H1 (cell line): ENCODE data around the gene OXLD1. TPM values are rescaled to one million over a fixed set of nuclear protein-coding genes. Genes with fewer than 3 reads are reported as not detected.

ENCODE experiments used
- ATF3 ChIP-seq: IDR thresholded peaks from 2 replicates; pipeline ENCODE4 v1.6.1; 2011; ENCODE audit warnings: low read depth, mild to moderate bottlenecking, low read length; ENCODE audit not compliant: insufficient read depth
- BRCA1 ChIP-seq: IDR thresholded peaks from 2 replicates; pipeline ENCODE4 v1.6.1; 2012; ENCODE audit warnings: low read depth, low read length, improper control_type of control experiment
- CBX8 ChIP-seq: fragments of 300-800, 300-1000 bp; sonication (generic); IDR thresholded peaks from 2 replicates; pipeline ENCODE4 v1.7.1; 2016; ENCODE audit warnings: low read depth, low read length, borderline replicate concordance
- CHD1 ChIP-seq: IDR thresholded peaks from 2 replicates; pipeline ENCODE4 v1.6.1; 2012; ENCODE audit warnings: low read depth, low read length, improper control_type of control experiment
- CREB1 ChIP-seq: IDR thresholded peaks from 2 replicates; pipeline ENCODE4 v1.6.1; 2012; ENCODE audit warnings: inconsistent platforms
- CTCF ChIP-seq, 3 experiments: IDR thresholded peaks; 1 replicate in 2 of 3; 2 replicates in 1 of 3; pipeline versions ENCODE4 v1.5.1 to v1.6.1; 2011; ENCODE audit warnings: low read length in 3 of 3, mild to moderate bottlenecking in 3 of 3, inconsistent platforms in 2 of 3, low read depth in 1 of 3, moderate library complexity in 1 of 3; ENCODE audit not compliant: insufficient read depth in 1 of 3; ENCODE audit errors: control extremely low read depth in 1 of 3
- GABPA ChIP-seq: IDR thresholded peaks from 2 replicates; pipeline ENCODE4 v1.6.1; 2011; ENCODE audit warnings: mild to moderate bottlenecking, low read length, moderate library complexity, borderline replicate concordance; ENCODE audit not compliant: insufficient read depth
- GTF2F1 ChIP-seq: IDR thresholded peaks from 2 replicates; pipeline ENCODE4 v1.6.1; 2012; ENCODE audit warnings: low read depth, low read length, improper control_type of control experiment, borderline replicate concordance
- JUN ChIP-seq: IDR thresholded peaks from 2 replicates; pipeline ENCODE4 v1.6.1; 2011; ENCODE audit warnings: low read depth, mild to moderate bottlenecking, improper control_type of control experiment, low read length
- KDM4A ChIP-seq: IDR thresholded peaks from one replicate; pipeline ENCODE4 v1.7.1; 2012; ENCODE audit warnings: low read depth, mild to moderate bottlenecking, moderate library complexity, low read length, inconsistent platforms; ENCODE audit not compliant: severe bottlenecking
- KDM5A ChIP-seq: fragments of 200-600 bp; IDR thresholded peaks from 2 replicates; pipeline ENCODE4 v1.7.1; 2012; ENCODE audit warnings: mild to moderate bottlenecking, low read length, inconsistent platforms, mixed read lengths
- MAX ChIP-seq: IDR thresholded peaks from 2 replicates; pipeline ENCODE4 v1.6.1; 2012; ENCODE audit warnings: inconsistent platforms
- PHF8 ChIP-seq: fragments of 200-600 bp; sonication (generic); conservative IDR thresholded peaks from 2 replicates; pipeline ENCODE4 v1.7.1; 2012; ENCODE audit warnings: low read depth, mild to moderate bottlenecking, inconsistent platforms, low read length, moderate library complexity
- POLR2A ChIP-seq, 2 experiments: IDR thresholded peaks; 1 replicate in 1 of 2; 2 replicates in 1 of 2; pipeline ENCODE4 v1.6.1; 2011; ENCODE audit warnings: low read depth in 2 of 2, low read length in 2 of 2, mild to moderate bottlenecking in 2 of 2; ENCODE audit errors: control extremely low read depth in 1 of 2
- SIN3A ChIP-seq, 2 experiments: IDR thresholded peaks in 1 of 2; conservative IDR thresholded peaks in 1 of 2; 2 replicates each; pipeline ENCODE4 v1.6.1; 2011 to 2012; ENCODE audit warnings: low read length in 2 of 2, improper control_type of control experiment in 1 of 2, low read depth in 1 of 2, mild to moderate bottlenecking in 1 of 2
- TAF7 ChIP-seq: optimal IDR thresholded peaks from 2 replicates; pipeline ENCODE3; 2011; ENCODE audit warnings: low read depth, mild to moderate bottlenecking, inconsistent platforms, low read length, moderate library complexity, borderline replicate concordance
- TBP ChIP-seq: IDR thresholded peaks from 2 replicates; pipeline ENCODE4 v1.6.1; 2011; ENCODE audit warnings: low read depth, low read length, improper control_type of control experiment
- USF2 ChIP-seq: IDR thresholded peaks from 2 replicates; pipeline ENCODE4 v1.6.1; 2011; ENCODE audit warnings: low read length, improper control_type of control experiment
- YY1 ChIP-seq: IDR thresholded peaks from 2 replicates; pipeline ENCODE4 v1.6.1; 2011; ENCODE audit warnings: low read depth, mild to moderate bottlenecking, low read length
- polyA plus RNA-seq, 7 experiments: library from polyadenylated mRNA; depleted of rRNA in 3 of 7; stranded (reverse) in 5 of 7; unstranded in 2 of 7; fragments of >200 nt in 5 of 7; fragments of 200-250 nt in 2 of 7; gene quantifications; 1 replicate in 5 of 7; 2 replicates in 1 of 7; 4 replicates in 1 of 7; pipeline versions ENCODE4 v1.2.1 to v1.2.3, GENCODE V29; 2011 to 2013; ENCODE audit warnings: missing spikeins in 2 of 7, mixed read lengths in 2 of 7
- total RNA-seq: library from RNA; stranded (reverse); fragmentation: NEBNext Ultra II Directional; extraction: Animal tissue kit (Norgen Biotek cat#: 25700); gene quantifications from 2 replicates; pipeline ENCODE4 v1.2.1, GENCODE V29; 2021

Gene OXLD1
- total and polyA plus RNA-seq, 2 of the 8 experiments (the other 6 are each of a cell fraction or from before 2014, with no cell fraction given) = 41.5 to 61.9 TPM

GRCh38 chr17:81702934-81703746 is 36.7 kb upstream of the OXLD1 start, which contains the start of gene MRPL12 (continued):
- TF ChIP-seq USF2 = no peak
- TF ChIP-seq JUN = no peak
- no peak for TF ChIP-seq YY1
- TF ChIP-seq KDM4A = peak; percentile 81
- peak; percentile 83 to 99 for TF ChIP-seq POLR2A (IDR thresholded peaks at IDR 0.05; ENCODE audit: control extremely low read depth in 1 of 2, low read depth in 2 of 2, low read length in 2 of 2)
- TF ChIP-seq BRCA1 = peak; percentile 69; the same call in 1 of the 2 replicates
- TF ChIP-seq CHD1 = no peak
- peak; percentile 42 to 86; a peak in 3 of 4 replicates for TF ChIP-seq SIN3A (conservative IDR thresholded peaks at IDR 0.05 in 1 of 2, IDR thresholded peaks at IDR 0.05 in 1 of 2; ENCODE audit: low read depth in 1 of 2, low read length in 2 of 2)
- TF ChIP-seq CREB1 = peak; percentile 90
- peak; percentile 69; the same call in 1 of the 2 replicates for TF ChIP-seq GTF2F1
- peak; percentile 67 for TF ChIP-seq TAF7
- TF ChIP-seq KDM5A = peak; percentile 53; the same call in 1 of the 2 replicates
- TF ChIP-seq MAX = peak; percentile 95
- TF ChIP-seq CTCF (IDR thresholded peaks at IDR 0.05; ENCODE audit: control extremely low read depth in 1 of 3, insufficient read depth in 1 of 3, low read depth in 1 of 3, low read length in 3 of 3) = peak in 1 of 3 experiments; percentile 18; a peak in 1 of 4 replicates
- TF ChIP-seq ATF3 = no peak
- TF ChIP-seq PHF8 = peak; percentile 87
- TF ChIP-seq GABPA = peak; percentile 83; the same call in 1 of the 2 replicates
- TF ChIP-seq CBX8 = no peak
- peak; percentile 92 for TF ChIP-seq TBP
